Hematopoietic multipotent progenitor cell treated with erythropoietin and hydrocortisone succinate and interleukin-3 and kit ligand, for 8 days (in vitro differentiated cells): ENCODE measurements around the gene PLET1.
A peak's percentile ranks its signal among the peaks of the same experiment; 100 is the strongest.

Experiments used
- DNase-seq: peaks from one replicate; pipeline ENCODE4 v3.0.0-alpha.2; 2015

PLET1 gene, protein sequence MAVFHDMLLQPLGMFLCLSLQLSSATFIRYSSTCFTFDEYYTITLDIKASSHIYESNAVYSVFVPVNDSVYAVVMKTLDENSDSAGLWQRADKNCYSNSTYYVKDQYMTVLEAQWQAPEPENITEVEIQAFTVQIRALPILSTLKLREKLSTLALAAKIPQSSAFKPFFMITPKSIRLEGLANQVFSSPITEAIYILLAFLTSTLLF

DNA sequence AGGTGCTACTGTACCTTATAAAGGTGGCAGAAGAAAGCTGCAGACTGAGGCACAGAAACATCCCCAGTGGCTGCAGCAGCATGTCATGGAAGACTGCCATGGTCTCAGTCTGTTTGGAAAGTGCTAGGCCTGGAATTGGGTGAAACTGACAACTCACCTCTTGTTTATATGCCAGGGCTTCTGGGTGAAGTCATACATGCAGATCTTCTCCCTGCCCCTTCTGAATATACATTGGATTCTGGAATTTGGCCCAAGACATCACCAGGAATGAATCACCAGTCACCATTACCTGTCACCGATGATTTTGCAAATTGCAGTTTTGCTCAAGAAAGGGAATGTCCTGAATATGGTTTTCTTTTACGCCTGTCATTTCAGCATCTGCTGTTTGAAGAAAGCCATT is at the start of gene PLET1:
TSS of gene PLET1 (minus strand) at position 371 of the 400 bp plus-strand sequence. CDS start at position 100, 271 bp downstream.
- no peak for DNase-seq

DNA sequence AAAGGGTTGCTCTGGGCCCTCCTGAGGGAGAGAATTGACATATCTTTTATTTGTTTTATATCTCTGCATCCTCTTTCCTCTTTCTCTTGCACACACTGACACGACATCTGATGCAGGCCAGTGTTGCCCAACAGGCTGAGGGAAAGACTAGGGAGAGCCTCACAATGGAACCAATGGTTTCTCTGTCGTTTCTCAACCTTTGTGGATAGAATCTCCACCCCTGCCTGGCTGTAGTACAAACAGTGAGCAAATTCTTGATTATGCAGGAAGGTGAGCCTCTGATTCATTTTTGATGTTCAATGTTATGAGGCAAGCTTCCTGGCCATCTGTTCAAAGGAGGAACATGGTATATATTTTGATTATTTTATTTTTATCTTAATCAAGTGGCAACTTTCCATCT is 49.8 kb upstream of the PLET1 start:
- no peak for DNase-seq

DNA sequence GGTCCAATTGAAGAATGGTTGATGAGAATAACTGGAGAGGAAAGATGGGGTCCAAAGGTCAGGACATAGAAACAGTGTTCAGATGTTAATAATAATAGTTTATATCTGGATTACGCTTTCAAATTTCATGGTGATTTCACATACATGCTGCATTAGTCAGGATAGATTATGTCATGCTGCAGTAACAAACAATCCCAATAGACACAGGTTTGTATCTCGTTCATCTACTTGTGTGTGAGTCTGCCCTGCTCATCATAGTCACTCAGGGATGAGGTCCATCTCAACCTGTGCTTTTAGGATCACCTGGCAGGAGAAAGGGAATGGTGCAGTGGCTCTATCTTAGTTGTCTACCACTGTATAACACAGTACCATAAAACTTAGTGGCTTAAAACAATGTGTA is 48.0 kb upstream of the PLET1 start:
- no peak for DNase-seq

DNA sequence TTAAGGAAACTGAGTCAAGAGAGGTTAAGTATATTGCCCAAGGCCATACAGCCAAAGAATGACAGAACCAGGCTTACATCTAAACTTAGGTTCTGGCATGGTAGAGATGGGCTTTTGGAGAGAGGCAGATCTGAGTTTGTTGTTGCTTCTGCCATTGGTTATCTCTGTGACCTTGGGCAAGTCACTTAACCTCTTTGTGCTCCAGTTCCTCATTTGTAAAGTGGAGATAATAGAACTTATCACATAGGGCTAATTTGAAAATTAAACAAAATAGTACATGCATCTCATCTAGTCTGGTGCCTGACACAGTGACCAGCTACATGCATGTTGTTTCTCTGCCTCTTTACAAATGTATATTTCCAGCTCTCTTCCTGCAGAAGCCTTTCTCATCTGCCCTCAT is 47.0 kb upstream of the PLET1 start:
- DNase-seq, result peak; percentile 46

DNA sequence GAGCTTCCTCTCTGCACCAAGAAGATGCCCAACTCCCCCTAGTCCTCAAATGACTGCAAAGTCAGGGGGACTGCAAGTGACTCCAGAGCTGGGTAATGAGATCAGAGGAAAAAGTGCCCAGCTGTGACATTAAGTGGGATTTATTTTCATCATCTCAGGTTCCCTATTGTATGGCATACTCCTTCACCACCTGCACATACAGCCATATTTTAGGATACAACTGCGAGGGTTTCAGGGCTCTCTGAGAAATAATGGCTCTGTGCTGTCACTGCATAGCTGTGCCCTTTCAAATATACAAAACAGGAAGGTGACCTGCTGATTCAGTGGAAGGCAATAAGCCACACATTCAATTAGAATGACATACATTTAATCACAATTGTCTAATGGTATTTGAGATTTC is 45.6 kb upstream of the PLET1 start:
- no peak for DNase-seq

DNA sequence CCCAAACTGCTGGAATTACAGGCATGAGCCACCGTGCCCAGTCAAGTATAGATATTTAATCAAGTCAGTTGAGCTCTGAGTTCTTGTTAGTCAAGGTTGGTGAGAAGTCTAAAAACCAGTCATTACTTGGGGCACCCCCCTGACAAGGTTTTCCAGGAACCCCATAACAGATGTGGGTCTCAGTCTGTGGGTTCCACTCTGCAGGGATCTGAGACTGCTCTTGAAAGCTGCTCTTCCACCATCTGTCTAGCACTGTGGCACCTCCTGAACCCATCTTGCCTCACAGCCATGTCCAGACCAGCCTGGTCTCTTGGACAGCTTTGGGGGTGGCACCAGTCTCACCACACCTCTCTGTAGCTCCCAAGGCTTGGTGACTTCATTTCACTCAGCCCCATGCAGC is 44.3 kb upstream of the PLET1 start:
- no peak for DNase-seq

DNA sequence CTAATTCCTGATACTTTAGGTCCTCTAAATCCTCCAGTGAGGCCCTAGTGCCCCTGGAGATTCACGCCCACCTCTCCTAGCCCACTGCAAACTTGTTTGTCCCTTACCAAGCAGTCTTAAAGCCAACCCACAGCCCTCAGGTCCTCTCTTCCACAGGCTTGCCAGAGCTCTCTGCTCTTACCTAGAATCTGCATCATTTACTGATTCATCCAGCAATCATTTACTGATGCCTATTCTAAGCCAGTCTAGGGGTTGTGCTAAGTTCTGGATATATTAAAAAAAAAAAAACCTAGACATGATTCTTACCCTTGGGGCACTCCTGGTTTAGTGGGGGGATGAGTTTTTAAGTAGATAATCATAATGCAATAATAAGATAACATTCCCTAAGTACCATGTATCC is 43.0 kb upstream of the PLET1 start:
- DNase-seq, result no peak

DNA sequence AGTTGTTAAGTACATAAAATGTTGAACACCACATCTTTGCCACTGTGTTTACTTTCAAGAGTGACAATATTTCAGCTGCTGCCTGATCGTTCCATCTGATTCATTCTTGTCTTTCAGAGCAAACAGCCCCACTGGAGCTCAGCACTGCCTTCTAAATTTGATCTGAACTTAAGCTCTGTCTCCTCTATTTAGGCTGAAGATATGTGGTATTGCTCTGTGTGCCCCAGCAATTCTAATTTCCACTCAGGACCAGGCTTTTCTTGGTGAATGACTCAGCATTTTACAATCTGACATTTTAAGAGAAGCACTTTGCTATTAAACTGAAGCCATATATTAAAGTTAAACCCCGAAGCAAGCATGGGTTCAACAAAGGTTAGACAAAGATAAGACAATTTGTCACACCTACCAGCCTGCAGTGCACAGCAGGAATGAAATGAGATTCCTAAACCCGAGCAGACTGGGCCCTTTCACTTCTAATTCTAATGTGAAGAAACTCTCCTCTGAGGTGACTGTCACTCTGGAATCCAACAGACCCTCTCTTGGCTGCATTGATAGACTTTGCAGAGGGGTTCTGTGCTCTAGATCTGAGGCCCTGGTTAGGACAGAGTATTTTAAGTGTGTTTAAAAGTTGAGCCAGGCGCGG is 41.7 kb upstream of the PLET1 start:
- DNase-seq, result peak; percentile 81

DNA sequence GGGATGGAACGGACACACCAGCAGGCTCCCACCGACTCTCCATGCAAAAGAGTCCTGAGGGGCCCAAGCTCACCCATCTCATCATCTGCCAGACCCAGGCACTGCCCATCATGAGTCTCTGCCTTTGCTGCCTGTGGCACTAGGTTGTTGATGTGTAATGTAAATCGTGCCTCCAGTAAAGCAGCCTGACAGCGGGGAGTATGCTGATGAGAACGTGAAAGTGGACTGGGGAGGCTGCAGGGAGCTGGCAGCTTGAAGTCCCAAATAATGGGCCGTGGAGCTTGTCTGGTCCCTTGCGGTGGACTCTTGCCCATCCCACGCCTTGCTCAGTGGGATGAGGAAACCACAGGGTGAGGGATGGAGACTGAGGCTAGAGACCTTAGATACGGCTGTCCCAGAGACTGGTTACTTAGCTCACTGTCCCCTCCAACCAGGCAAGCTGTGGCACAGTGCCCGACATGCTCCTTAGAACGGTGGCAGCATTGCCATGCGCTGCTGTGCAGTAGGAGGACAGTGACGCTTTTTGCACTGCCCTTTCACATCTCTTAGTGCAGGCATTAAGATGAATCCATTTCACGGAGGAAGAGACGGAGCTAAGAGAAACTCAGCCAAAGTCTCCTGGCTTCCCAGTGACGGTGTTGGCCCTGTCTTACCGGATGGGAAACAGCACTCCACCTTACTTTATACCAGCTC is 39.6 kb upstream of the PLET1 start:
- DNase-seq, result no peak

DNA sequence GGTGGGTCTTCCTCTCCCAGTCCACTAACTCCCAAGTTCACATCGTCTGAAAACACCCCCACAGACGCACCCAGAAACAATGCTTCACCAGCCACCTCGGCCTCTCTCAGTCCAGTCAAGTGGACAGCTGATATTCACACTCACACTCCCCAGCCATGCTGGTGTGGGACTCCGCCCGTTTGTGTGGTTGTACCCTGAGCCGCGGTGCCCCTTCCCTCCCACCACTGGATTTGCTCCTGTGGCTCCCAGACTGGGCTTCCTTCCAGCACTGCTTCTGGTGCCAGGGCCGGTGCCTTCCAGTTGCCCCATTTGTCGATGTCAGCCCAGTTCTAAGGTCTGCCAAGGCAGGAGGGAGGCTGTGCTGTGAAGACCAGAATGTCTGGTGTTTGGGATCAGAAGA is 37.9 kb upstream of the PLET1 start:
- peak; percentile 67 for DNase-seq

DNA sequence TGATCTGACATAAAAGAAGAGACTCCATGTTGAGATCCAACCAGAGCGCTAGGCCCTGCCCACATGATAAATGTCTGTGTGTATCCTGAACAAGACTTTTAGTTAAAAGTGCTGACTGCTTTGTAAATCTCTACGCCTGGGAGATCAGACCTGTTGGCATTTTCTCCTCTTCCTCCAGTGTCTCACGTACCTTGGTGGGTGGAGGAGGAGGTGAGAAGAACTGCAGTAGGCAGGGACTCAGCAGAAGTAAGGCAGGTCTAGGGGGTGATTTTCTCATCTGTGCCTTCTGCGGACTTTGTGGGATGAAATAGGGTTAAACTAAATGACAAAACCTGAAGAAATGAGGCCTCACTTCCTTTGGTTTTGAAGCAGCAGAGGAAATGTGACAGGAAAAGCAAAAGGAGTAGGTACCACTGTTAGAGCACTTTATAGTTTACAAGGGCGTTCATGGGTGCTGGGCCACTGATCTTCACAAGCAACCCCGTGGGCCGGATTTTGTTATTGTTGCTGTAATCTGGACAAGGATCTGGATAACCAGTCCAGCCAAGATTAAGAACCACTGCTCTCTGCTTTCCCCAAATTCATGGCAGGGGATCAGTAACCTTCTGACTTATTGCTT is 36.7 kb upstream of the PLET1 start:
- DNase-seq, result no peak

DNA sequence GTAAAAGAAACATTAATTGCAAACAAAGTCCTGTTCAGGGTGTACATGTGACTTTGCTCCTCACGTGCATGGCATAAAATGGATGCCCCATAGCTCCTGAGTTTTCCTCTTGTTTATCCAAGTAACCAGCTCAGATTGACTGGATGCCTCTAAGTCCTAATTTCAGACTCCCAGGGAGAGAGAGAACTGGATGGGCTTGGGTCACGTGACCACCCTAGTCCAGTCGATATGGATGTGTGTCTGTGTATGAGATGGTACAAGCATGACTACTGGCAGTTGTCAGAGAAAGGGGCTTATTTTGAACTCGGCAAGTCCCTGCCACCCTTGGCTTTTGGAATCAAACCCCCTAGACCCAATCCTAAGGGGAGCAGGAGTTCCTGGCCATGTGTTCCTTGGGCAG is 35.4 kb upstream of the PLET1 start:
- DNase-seq, result no peak

DNA sequence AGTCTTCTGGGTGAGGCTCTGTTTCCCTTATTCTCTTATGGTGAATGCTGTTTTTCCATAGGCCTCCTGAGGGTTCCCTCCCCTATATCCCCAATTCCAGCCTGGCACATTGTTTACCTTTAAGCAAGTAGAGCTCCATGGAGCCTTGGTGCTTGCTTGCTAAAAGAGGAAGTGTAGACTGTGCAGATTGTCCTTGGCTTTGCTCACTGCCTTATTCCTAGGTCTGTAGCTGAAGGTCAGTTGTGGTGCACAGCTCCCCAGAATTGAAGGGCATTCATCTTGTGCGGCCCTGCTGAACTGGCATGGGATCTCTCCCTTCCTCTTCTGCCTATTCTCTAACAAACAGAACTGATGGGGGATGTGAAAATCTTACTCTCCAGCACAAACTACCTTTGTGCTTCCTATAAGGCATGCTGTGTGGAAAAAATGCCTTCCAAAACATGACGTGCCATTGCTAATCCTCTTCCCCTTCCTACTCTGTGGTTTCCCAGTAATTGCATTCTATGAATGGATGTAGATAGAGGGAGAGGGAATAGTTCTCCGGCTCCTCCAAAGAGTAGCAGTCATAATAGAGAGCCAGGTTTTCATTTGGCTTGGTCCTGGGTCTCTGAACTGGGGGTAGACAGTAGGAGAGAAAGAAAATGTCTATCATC is 34.2 kb upstream of the PLET1 start:
- DNase-seq, result no peak

DNA sequence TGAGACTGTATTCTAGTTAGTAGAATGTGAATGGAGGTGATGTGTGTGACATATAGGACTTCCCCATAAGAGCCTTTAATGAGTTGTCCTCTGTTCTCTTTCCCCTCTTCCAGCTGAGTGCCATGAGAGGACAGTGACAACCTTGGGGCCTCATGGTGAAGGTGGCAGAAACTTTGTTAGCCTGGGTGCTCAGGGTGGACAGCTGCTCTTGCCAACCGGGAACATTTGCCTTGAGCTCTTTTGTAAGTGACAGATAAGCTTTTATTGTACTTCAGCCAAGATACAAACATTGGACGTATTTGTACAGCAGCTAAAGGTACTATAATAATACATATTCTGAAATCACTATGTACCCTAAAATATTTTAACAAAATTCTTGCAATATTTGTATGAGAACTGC is 33.0 kb upstream of the PLET1 start:
- DNase-seq, result peak; percentile 75

DNA sequence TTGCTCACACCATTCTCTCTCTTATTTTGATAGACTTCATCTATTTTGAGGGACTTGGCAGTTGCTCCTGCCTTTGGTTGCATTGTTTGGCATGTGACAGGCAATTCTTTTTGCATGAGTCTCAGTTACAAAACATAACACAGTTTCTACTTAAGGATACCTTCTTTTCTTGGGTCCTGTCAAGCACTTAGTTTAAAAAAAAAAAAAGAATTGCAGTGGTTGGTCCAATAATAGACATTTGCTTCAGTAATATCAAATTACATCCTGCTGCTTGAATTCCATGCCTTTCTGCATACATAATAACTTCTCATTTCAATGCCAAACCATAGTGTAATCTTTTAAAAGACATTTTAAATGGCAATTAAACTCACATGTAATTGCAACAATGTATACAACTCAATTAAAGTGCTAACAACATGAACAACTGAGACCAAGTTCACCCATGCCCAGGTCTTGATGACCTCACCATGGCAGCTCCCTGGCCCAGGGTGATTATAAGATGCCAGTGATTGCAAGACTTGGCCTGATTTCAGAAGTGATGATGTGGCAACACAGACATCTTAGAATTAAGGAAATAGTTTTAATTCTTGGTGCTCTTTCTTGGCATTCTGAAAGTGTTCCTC is 32.2 kb upstream of the PLET1 start:
- peak; percentile 85 for DNase-seq

DNA sequence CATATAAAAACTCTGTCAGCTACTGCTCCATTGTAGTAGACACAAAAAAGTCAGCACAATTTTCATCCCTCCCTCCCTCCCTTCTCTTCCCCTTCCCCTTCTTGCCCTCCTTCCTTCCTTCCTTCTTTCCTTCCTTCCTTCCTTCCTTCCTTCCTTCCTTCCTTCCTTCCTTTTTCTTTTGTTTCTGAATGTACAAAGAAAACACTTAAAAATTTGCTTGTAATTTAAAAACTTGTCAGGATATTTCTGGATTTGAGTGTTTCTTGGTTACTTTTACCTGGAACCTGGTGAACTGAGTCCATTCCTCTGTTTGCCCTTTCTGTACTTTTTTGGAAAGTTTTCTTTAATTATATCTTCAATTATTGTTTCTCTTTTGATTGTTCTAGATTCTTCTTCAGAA is 31.5 kb upstream of the PLET1 start:
- DNase-seq, result no peak

DNA sequence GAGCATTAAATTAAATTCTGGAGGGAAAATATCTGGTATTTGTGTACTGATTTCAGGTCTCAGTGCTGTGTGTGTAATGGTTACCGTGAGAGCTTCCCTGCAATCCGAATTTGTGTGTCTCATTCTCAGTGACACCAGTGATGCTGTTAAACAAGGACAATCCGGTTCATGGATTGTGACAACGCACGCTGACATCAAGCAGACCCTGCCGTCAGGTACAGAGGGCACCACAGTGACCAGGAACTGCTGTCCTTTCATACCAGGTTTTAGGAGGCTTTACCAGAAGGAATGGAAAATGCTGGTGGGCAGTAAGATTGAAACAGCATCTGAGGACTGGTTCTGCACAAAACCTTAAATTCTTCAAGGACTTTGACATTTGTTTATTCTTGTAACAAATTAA is 30.5 kb upstream of the PLET1 start:
- no peak for DNase-seq

DNA sequence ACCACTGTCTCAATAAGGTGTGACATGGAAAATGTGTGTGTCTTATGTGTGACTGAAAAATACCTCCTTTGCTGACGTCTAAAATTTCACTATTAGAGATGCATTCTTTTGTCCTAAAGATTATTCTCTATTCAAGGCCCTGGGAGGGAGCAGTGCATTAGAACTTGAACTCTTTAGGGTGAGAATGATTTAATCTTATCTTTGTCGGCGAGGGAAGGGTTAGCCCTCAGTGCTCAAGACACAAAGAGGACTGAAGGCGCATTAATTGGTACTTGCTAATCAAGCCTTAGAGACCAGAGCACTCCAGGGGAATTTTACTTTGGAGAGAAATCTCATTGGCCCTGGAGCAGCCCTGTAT is 29.8 kb upstream of the PLET1 start:
- no peak for DNase-seq

DNA sequence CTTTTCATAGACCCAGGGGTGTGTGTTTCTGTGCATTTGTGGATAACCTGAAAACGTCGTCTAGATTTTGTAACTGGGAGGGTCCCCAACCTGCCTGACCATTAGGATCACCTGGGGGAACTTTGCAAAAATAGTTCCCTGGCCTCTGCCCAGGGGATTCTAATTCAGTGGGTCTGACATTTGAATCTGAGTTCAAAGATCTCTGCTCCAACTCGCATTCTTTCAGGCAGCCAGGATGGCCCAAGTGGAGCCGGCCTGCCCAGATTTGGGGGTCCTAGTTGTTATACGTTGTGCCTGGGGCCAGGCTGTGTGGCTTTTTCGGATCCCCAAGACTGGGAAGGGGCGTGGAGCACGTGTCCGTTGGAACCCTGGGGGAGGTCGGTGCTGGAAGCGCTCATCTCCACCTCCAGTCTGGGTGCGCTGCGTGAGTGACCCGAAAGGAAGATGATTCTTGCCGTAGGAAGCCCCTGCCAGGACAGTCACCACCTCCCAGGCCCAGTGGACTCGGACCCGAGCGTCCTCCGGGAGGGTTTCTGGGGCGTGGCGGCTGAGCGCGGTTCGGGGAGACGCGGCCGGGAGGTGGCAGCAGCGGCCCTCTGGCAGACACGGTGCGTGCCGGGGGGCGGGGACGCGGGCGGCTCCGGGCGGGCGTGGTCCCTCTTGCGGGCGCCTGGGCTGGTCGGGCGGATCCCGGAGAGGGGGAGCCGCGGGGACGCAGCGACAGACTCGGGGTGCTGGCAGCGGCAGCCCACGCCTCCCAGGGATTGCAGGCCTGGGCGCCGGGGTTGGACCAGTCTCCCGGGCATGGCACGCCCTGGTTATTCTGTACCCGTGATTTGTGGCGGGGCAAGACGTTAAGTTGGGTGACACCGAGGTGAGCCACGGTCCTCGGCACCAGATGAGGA is 29.2 kb upstream of the PLET1 start:
- peak; percentile 77 for DNase-seq

DNA sequence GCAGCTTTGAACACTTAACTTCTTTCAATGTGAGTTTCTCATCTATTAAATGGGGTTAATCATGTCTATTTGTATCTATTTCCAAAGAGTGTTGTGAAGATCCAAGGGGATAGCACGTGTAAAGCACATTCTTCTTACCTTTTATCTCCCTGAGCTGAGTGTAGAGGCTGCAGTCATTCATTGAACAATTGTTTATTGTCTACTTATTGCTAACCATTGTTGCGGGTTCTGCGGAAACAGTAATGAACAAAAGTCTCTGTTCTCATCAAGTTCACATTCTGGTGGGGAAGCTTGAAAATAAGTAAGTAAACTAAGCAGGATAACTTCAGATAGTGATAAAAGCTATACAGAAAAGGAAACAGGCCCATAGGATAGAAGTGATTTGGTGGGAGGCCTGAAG is 27.4 kb upstream of the PLET1 start:
- DNase-seq, result no peak

DNA sequence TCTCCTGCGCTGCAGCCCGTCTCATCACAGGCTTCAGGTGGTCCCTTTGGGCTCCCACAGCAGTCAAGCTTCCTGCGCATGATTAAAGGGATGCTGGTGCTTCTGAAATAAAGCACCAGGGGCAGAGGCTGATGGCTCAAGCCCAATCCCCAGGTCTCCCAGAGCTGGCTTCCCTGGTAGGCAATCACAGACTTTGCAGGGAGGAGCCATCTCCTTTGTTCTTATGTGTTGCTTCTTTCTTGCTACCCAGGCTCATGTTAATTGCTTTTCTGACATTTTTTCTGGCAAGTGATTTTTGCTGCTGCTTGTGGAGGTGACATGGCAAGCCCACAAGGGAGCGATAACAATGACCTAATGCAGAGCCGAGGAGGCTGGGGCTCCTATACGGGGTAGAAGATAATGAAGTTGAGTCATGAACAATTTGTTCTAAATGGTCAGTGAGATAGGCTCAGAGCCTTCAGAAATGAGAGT is 25.2 kb upstream of the PLET1 start:
- peak; percentile 70 for DNase-seq

DNA sequence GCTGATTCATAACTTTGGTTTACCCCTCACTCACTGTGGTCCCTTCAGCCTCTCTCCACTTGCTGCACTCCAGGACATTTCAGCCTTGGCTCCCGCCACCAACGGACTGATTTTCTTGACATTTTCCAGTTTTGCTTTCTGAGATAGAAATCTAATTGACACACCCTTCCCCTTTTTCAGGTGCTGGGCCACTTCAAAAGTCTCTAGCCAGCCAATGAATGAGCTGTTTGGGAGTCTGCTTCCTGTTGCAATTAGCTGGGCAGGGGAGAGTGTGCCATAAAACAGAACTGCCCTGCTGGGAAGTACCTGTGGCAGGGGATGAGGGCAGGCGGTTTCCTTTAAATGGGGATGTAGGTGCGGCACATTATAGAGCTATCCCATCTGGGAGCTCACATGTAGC is 21.1 kb upstream of the PLET1 start:
- DNase-seq, result no peak
